Gastroesophageal sphincter (tissue), 3 donors: ENCODE data around the gene TTC24.

Experiments
- POLR2AphosphoS5 ChIP-seq: sonication (generic); formaldehyde crosslinking; IDR thresholded peaks from one replicate; pipeline ENCODE4 v1.6.1; 2017; ENCODE audit warnings: antibody characterized with exemption
- TF ChIP-seq, protein P1 (sequence below), 4 experiments: fragments of 200-600 bp in 2 of 4; fragments of 450-650 bp in 2 of 4; sonication (generic) in 1 of 4; IDR thresholded peaks; one replicate each; pipeline ENCODE4 v1.5.1; 2017 to 2019; ENCODE audit warnings: antibody characterized with exemption in 4 of 4, mild to moderate bottlenecking in 2 of 4, moderate library complexity in 2 of 4

GRCh38 chr1:156600733-156601121 lies 21.2 kb downstream of the TTC24 start:
- TF ChIP-seq, protein P1, sequence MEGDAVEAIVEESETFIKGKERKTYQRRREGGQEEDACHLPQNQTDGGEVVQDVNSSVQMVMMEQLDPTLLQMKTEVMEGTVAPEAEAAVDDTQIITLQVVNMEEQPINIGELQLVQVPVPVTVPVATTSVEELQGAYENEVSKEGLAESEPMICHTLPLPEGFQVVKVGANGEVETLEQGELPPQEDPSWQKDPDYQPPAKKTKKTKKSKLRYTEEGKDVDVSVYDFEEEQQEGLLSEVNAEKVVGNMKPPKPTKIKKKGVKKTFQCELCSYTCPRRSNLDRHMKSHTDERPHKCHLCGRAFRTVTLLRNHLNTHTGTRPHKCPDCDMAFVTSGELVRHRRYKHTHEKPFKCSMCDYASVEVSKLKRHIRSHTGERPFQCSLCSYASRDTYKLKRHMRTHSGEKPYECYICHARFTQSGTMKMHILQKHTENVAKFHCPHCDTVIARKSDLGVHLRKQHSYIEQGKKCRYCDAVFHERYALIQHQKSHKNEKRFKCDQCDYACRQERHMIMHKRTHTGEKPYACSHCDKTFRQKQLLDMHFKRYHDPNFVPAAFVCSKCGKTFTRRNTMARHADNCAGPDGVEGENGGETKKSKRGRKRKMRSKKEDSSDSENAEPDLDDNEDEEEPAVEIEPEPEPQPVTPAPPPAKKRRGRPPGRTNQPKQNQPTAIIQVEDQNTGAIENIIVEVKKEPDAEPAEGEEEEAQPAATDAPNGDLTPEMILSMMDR (IDR thresholded peaks at IDR 0.05), result no peak
- no peak for TF ChIP-seq POLR2AphosphoS5
